Endothelial cell of umbilical vein (primary cell): ENCODE results near the gene RAP1GAP. TPM values are rescaled to one million over a fixed set of nuclear protein-coding genes. Genes with fewer than 3 reads are reported as not detected.

Experiments used
- BruUV-seq: library from RNA; stranded (reverse); fragments of 400-500 nt; replicated peaks from 2 replicates; lab custom pipeline; 2021; lab: Mats Ljungman, UMichigan
- CTCF ChIA-PET: fragments of 300-600, 350-600 bp; sonication (Branson Sonifier 250); formaldehyde crosslinking; loops from one replicate; lab custom pipeline; 2021; ENCODE audit warnings: antibody characterized with exemption, inconsistent platforms; lab: Charles Lee
- POLR2A ChIA-PET: fragments of 300-600, 350-600 bp; sonication (Branson Sonifier 250); formaldehyde crosslinking; loops from one replicate; lab custom pipeline; 2021; ENCODE audit warnings: antibody characterized with exemption, inconsistent platforms; lab: Charles Lee
- DNase-seq: peaks from one replicate; pipeline ENCODE4 v3.0.0-alpha.2; 2011; ENCODE audit warnings: low read depth, low spot score
- FAIRE-seq: peaks from 2 replicates; lab custom pipeline; 2011; peaks lifted over from hg19 to GRCh38; lab: Jason Lieb, UNC
- H2AFZ ChIP-seq: 2 replicates; pipeline ENCODE4 v1.6.0; 2012; ENCODE audit warnings: low read depth, low read length, control low read depth, inconsistent platforms
- H3K27ac ChIP-seq: 2 replicates; pipeline ENCODE4 v1.5.1; 2011; ENCODE audit warnings: low read depth, mild to moderate bottlenecking, control low read depth, low read length, moderate library complexity; ENCODE audit not compliant: insufficient read depth
- H3K27me3 ChIP-seq, 2 experiments: 2 replicates each; pipeline versions ENCODE4 v1.6.0 to v1.6.1; 2011; ENCODE audit warnings: low read length in 2 of 2, mixed read lengths in 1 of 2; ENCODE audit not compliant: control insufficient read depth in 2 of 2, insufficient read depth in 2 of 2
- H3K36me3 ChIP-seq, 2 experiments: 2 replicates in 1 of 2; 3 replicates in 1 of 2; pipeline ENCODE4 v1.5.1; 2011; ENCODE audit warnings: low read length in 2 of 2, mild to moderate bottlenecking in 1 of 2, moderate library complexity in 1 of 2; ENCODE audit not compliant: control insufficient read depth in 2 of 2, insufficient read depth in 2 of 2; ENCODE audit errors: extremely low read depth in 1 of 2
- H3K4me1 ChIP-seq: 3 replicates; pipeline ENCODE4 v1.5.1; 2011; ENCODE audit warnings: mild to moderate bottlenecking, low read length; ENCODE audit not compliant: control insufficient read depth, insufficient read depth; ENCODE audit errors: extremely low read depth
- H3K4me2 ChIP-seq: 2 replicates; pipeline ENCODE4 v1.6.1; 2011; ENCODE audit warnings: low read length, control low read depth, mixed read lengths; ENCODE audit not compliant: insufficient read depth
- H3K4me3 ChIP-seq, 3 experiments: fragments of 200-600 bp in 1 of 3; sonication (generic), shearing (Covaris generic) in 1 of 3; replicated peaks in 1 of 3; 2 replicates each; pipeline ENCODE4 v1.5.1; 2011 to 2016; ENCODE audit warnings: control low read depth in 3 of 3, low read length in 3 of 3, mild to moderate bottlenecking in 2 of 3, inconsistent platforms in 1 of 3, low read depth in 1 of 3, moderate library complexity in 1 of 3; ENCODE audit not compliant: insufficient read depth in 1 of 3
- H3K79me2 ChIP-seq: 2 replicates; pipeline ENCODE4 v1.6.0; 2012; ENCODE audit warnings: low read length, inconsistent platforms; ENCODE audit not compliant: control insufficient read depth, insufficient read depth
- H3K9ac ChIP-seq: replicated peaks from 2 replicates; pipeline ENCODE3; 2011; ENCODE audit warnings: low read length, control low read depth; ENCODE audit not compliant: insufficient read depth; ENCODE audit errors: extremely low read depth
- H3K9me1 ChIP-seq: replicated peaks from 3 replicates; pipeline ENCODE4 v1.6.0; 2011; ENCODE audit warnings: mild to moderate bottlenecking, low read length; ENCODE audit not compliant: control insufficient read depth, insufficient read depth; ENCODE audit errors: extremely low read depth
- H3K9me3 ChIP-seq: replicated peaks from 2 replicates; pipeline ENCODE4 v1.5.1; 2012; ENCODE audit warnings: low read length, inconsistent platforms; ENCODE audit not compliant: control insufficient read depth, insufficient read depth
- H4K20me1 ChIP-seq: replicated peaks from 2 replicates; pipeline ENCODE3; 2011; ENCODE audit warnings: mild to moderate bottlenecking, low read length; ENCODE audit not compliant: control insufficient read depth, insufficient read depth; ENCODE audit errors: extremely low read depth
- CTCF ChIP-seq, 2 donors: IDR thresholded peaks; 1 replicate in 1 of 2; 2 replicates in 1 of 2; pipeline ENCODE4 v1.5.1; 2011; ENCODE audit warnings: low read length in 2 of 2, mild to moderate bottlenecking in 2 of 2, moderate library complexity in 2 of 2, control low read depth in 1 of 2, inconsistent platforms in 1 of 2, low read depth in 1 of 2; ENCODE audit not compliant: insufficient read depth in 1 of 2; ENCODE audit errors: extremely low read depth in 1 of 2
- EZH2 ChIP-seq: IDR thresholded peaks from 2 replicates; pipeline ENCODE4 v1.6.1; 2012; ENCODE audit warnings: borderline replicate concordance, low read depth, mild to moderate bottlenecking, moderate library complexity, low read length, inconsistent platforms; ENCODE audit not compliant: severe bottlenecking
- FOS ChIP-seq: IDR thresholded peaks from 2 replicates; pipeline ENCODE4 v1.6.1; 2011; ENCODE audit warnings: mild to moderate bottlenecking, low read length, moderate library complexity, borderline replicate concordance; ENCODE audit not compliant: insufficient read depth
- GATA2 ChIP-seq: IDR thresholded peaks from 2 replicates; pipeline ENCODE4 v1.7.0; 2011; ENCODE audit warnings: low read depth, mild to moderate bottlenecking, moderate library complexity, mixed read lengths, low read length; ENCODE audit not compliant: insufficient read length, insufficient read depth
- JUN ChIP-seq: IDR thresholded peaks from 2 replicates; pipeline ENCODE4 v1.6.1; 2011; ENCODE audit warnings: borderline replicate concordance, low read depth; ENCODE audit not compliant: insufficient read length, insufficient read depth
- MAX ChIP-seq: IDR thresholded peaks from 2 replicates; pipeline ENCODE4 v1.6.1; 2011; ENCODE audit not compliant: insufficient read depth, insufficient read length
- MYC ChIP-seq: IDR thresholded peaks from one replicate; pipeline ENCODE4 v1.6.1; 2011; ENCODE audit warnings: mild to moderate bottlenecking, low read depth, low read length
- POLR2A ChIP-seq: IDR thresholded peaks from 2 replicates; pipeline ENCODE4 v1.6.1; 2012; ENCODE audit warnings: low read depth, mild to moderate bottlenecking, control low read depth, low read length
- POLR2AphosphoS5 ChIP-seq: IDR thresholded peaks from 2 replicates; pipeline ENCODE4 v1.6.1; 2012; ENCODE audit warnings: low read depth, mild to moderate bottlenecking, control low read depth, low read length, moderate library complexity; ENCODE audit not compliant: insufficient read depth
- dilution Hi-C: fragments of 300-500 bp; cut with MboI; formaldehyde crosslinking; loops from one replicate; pipeline ENCODE4 v1.15.0; 2019; ENCODE audit warnings: low sequenced_read_pairs; ENCODE audit not compliant: extremely low pct_ligation_motif_present
- intact Hi-C: fragments of 100-400 bp; cut with micrococcal nuclease; formaldehyde crosslinking; loops from one replicate; pipeline ENCODE4 v1.10.0; 2022
- polyA plus RNA-seq, 4 experiments: library from polyadenylated mRNA; depleted of rRNA in 3 of 4; stranded (reverse) in 3 of 4; unstranded in 1 of 4; fragments of >200 nt; gene quantifications; 2 replicates each; pipeline versions ENCODE4 v1.2.1 to v1.2.3, GENCODE V29; 2011 to 2012; ENCODE audit warnings: missing spikeins in 1 of 4
- total RNA-seq: library from RNA; stranded (reverse); gene quantifications from 2 replicates; pipeline ENCODE4 v1.2.3, GENCODE V29; 2021

RAP1GAP gene
- total and polyA plus RNA-seq, 2 donors (not counting 3 experiments of a cell fraction or from before 2014, with no cell fraction given): 0.07 to 0.20 TPM

- no peak overlapping the region for H2AFZ ChIP-seq
- no peaks in the 10 kb centered on the region for H3K79me2 ChIP-seq
- no peak overlapping the region for H3K4me3 ChIP-seq
- CTCF ChIA-PET: interaction anchor here (1.3 kb wide), 2 partner anchors 9 to 11 kb away, joined by 3 read pairs; no protein-coding TSS in a partner anchor
- TF ChIP-seq JUN (no peak), GATA2 (no peak), MAX (no peak), EZH2 (no peak), FOS (no peak), POLR2AphosphoS5 (no peak), POLR2A (no peak), CTCF (IDR thresholded peaks at IDR 0.05; ENCODE audit: extremely low read depth in 1 of 2, insufficient read depth in 1 of 2, low read depth in 1 of 2, low read length in 2 of 2) (no peak), MYC (no peak)
- no TSS peak for BruUV-seq
- intact Hi-C loops (no loop called here), dilution Hi-C loops (no loop called here)
- H3K27me3 ChIP-seq: peaks cover 19 to 27% of the 10 kb centered on the region in 2 experiments
- POLR2A ChIA-PET: no interaction called here
- H3K27ac ChIP-seq: no peak overlapping the region
- no peak overlapping the region for H3K4me2 ChIP-seq
- FAIRE-seq: no peak
- H3K9me1 ChIP-seq: no peaks in the 10 kb centered on the region
- no peaks in the 10 kb centered on the region for H4K20me1 ChIP-seq
- no peak overlapping the region for H3K9ac ChIP-seq
- H3K9me3 ChIP-seq: no peaks in the 10 kb centered on the region
- peaks cover 12% of the 10 kb centered on the region for H3K4me1 ChIP-seq
- no peaks in the 10 kb centered on the region for H3K36me3 ChIP-seq
- DNase-seq: no peak
Measured at GRCh38 chr1:21670956-21671902, 2.1 kb upstream of the RAP1GAP start.
